Thyroid gland (tissue), 4 donors: ENCODE results near the gene CACNA1D. TPM values are rescaled to one million over a fixed set of nuclear protein-coding genes. Genes with fewer than 3 reads are reported as not detected.

Experiments
- DNase-seq, 2 donors: peaks; one replicate each; pipeline ENCODE4 v3.0.0-alpha.2; 2019
- H3K27ac ChIP-seq, 3 donors: fragments of 200-600 bp; sonication (generic); 1 replicate in 2 of 3; 2 replicates in 1 of 3; pipeline ENCODE4 v1.5.1; 2016 to 2019; ENCODE audit warnings: mild to moderate bottlenecking in 1 of 3, moderate library complexity in 1 of 3
- H3K27me3 ChIP-seq: fragments of 200-600 bp; sonication (generic); one replicate; pipeline ENCODE4 v1.5.1; 2019
- H3K36me3 ChIP-seq, 2 donors: fragments of 200-600 bp; sonication (generic); one replicate each; pipeline ENCODE4 v1.5.1; 2016 to 2019
- H3K4me1 ChIP-seq, 2 donors: fragments of 200-600 bp; sonication (generic); one replicate each; pipeline ENCODE4 v1.5.1; 2017 to 2019
- H3K4me3 ChIP-seq, 3 donors: fragments of 200-600 bp; sonication (generic); replicated peaks in 1 of 3; 1 replicate in 2 of 3; 2 replicates in 1 of 3; pipeline ENCODE4 v1.5.1; 2016; ENCODE audit warnings: mild to moderate bottlenecking in 1 of 3
- H3K9me3 ChIP-seq: fragments of 200-600 bp; sonication (generic); one replicate; pipeline ENCODE4 v1.5.1; 2017
- POLR2A ChIP-seq, 2 donors: fragments of 450-650 bp; IDR thresholded peaks; one replicate each; pipeline ENCODE4 v1.6.1; 2017; ENCODE audit warnings: antibody characterized with exemption in 2 of 2, mild to moderate bottlenecking in 2 of 2, moderate library complexity in 1 of 2
- WGBS, 2 donors: methylation state at CpG; one replicate each; pipeline ENCODE4 v1.1.5; 2017; 5-methylcytosine and 5-hydroxymethylcytosine counted together
- intact Hi-C: fragments of 100-400 bp; cut with DNase I; formaldehyde crosslinking; loops from one replicate; pipeline ENCODE4 v1.15.1; 2023
- total RNA-seq, 4 donors: library from RNA; depleted of rRNA; stranded (reverse); fragments of >200 nt; gene quantifications; one replicate each; pipeline ENCODE4 v1.2.3, GENCODE V29; 2016
- TF ChIP-seq, protein P1 (sequence below), 6 experiments: fragments of 200-600 bp in 3 of 6; fragments of 450-650 bp in 3 of 6; sonication (generic) in 3 of 6; IDR thresholded peaks; one replicate each; pipeline ENCODE4 v1.5.1; 2016 to 2019; ENCODE audit warnings: antibody characterized with exemption in 6 of 6, mild to moderate bottlenecking in 2 of 6, inconsistent platforms in 1 of 6, moderate library complexity in 1 of 6

The CACNA1D gene
- total RNA-seq, 4 donors from 2014 or later = 7.1 to 46.1 (median 27.3) TPM

DNA sequence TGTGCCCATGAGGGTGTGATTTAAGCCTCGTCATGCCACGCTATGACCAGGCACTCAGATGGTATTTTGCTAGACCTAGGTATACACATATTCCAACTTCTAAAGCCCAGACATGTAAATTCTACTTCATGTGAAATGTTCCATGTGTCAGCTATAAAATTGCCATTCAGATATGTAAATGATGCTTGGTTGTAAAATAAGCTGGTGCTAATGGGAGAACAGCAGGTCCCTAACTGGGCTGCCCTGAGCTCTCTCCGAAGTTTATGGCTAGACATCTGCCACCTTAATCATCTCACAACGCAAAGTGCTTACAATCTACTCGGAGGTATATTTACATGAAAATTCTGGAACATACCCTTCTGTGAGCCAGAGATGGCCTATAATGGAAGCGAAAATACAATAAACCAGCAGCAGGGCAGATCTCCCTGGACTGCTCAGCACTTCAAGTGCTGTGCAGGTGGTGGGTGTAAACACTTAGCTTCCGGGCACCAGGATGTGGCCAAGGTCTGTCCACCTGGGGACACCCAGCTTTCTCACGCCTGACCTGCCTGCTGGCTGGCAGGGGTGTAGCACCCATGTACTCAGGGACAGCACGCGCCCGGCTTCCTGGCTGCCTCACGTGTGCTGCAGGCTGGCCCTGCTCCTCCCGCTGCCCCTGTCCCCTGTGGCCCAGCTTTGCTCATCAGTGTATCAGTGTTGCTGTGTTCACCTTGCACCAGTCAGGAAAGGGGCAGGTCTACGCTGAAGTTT lies 269.8 kb downstream of the CACNA1D start:
- Histone ChIP-seq H3K9me3 (no peaks in the 10 kb centered on the region), H3K4me3 (no peak overlapping the region), H3K27me3 (no peaks in the 10 kb centered on the region), H3K4me1 (no peaks in the 10 kb centered on the region), H3K36me3 (no peaks in the 10 kb centered on the region), H3K27ac (no peak overlapping the region)
- TF ChIP-seq, protein P1, sequence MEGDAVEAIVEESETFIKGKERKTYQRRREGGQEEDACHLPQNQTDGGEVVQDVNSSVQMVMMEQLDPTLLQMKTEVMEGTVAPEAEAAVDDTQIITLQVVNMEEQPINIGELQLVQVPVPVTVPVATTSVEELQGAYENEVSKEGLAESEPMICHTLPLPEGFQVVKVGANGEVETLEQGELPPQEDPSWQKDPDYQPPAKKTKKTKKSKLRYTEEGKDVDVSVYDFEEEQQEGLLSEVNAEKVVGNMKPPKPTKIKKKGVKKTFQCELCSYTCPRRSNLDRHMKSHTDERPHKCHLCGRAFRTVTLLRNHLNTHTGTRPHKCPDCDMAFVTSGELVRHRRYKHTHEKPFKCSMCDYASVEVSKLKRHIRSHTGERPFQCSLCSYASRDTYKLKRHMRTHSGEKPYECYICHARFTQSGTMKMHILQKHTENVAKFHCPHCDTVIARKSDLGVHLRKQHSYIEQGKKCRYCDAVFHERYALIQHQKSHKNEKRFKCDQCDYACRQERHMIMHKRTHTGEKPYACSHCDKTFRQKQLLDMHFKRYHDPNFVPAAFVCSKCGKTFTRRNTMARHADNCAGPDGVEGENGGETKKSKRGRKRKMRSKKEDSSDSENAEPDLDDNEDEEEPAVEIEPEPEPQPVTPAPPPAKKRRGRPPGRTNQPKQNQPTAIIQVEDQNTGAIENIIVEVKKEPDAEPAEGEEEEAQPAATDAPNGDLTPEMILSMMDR (IDR thresholded peaks at IDR 0.05) = no peak
- no peak for TF ChIP-seq POLR2A (IDR thresholded peaks at IDR 0.05)
- intact Hi-C loops = no loop called here
- WGBS, 2 donors = 88 to 97% methylated on average over 7 to 14 of the region's 14 CpGs
- no peak for DNase-seq

DNA sequence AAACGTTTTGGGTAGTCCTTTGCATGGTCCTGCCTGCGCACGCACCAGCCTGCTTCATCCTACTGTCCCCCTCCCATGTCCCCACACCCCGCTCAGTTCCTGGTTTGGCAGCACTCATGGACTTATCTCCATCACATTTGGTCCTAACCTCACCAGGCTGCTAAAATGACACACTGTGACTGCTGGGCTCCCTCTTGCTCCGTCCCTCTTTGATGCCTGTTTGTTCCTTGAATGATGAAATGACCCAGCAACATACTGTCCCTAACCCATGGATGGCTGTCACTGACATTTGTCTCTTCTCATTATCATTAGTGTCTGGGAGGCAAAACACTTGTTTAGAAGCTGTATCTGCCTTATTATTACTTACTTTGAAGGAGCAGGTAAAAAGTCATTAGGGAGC lies 271.3 kb downstream of the CACNA1D start:
- Histone ChIP-seq H3K27me3 (no peaks in the 10 kb centered on the region), H3K4me3 (no peak overlapping the region), H3K9me3 (no peaks in the 10 kb centered on the region), H3K27ac (no peak overlapping the region), H3K36me3 (no peaks in the 10 kb centered on the region), H3K4me1 (no peaks in the 10 kb centered on the region)
- 87 to 90% methylated on average over 5 of the region's 5 CpGs for WGBS, 2 donors
- intact Hi-C loops = no loop called here
- no peak for DNase-seq
- TF ChIP-seq, protein P1 (IDR thresholded peaks at IDR 0.05) = no peak
- TF ChIP-seq POLR2A (IDR thresholded peaks at IDR 0.05) = no peak

DNA sequence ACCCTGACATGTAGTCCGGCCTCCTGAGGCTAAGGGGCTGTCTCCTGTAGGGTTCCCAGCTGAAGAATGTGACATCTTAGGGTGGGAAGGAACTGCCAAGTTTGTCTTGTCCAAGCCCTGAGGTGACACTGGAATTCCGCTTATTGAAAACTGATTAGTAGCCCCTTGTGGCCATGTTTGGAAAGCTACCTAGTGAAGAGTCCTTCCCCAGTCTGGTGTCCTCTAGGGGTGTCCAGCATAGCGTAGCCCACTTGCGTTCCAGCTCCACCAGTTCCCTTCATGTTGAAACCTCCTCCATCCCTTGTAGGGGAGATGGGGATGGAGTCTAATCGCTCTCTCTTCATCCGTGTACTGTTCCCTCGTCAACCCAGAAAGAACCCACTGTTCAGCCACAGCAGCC lies 272.3 kb downstream of the CACNA1D start:
- Histone ChIP-seq H3K27me3 (no peaks in the 10 kb centered on the region), H3K4me3 (no peak overlapping the region), H3K9me3 (no peaks in the 10 kb centered on the region), H3K27ac (no peak overlapping the region), H3K4me1 (no peaks in the 10 kb centered on the region), H3K36me3 (no peaks in the 10 kb centered on the region)
- TF ChIP-seq, protein P1 (IDR thresholded peaks at IDR 0.05) = no peak
- no peak for TF ChIP-seq POLR2A (IDR thresholded peaks at IDR 0.05)
- no peak for DNase-seq
- whole genome bisulfite sequencing, 2 donors = 92 to 97% methylated on average over 7 of the region's 7 CpGs
- intact Hi-C loops = no loop called here

DNA sequence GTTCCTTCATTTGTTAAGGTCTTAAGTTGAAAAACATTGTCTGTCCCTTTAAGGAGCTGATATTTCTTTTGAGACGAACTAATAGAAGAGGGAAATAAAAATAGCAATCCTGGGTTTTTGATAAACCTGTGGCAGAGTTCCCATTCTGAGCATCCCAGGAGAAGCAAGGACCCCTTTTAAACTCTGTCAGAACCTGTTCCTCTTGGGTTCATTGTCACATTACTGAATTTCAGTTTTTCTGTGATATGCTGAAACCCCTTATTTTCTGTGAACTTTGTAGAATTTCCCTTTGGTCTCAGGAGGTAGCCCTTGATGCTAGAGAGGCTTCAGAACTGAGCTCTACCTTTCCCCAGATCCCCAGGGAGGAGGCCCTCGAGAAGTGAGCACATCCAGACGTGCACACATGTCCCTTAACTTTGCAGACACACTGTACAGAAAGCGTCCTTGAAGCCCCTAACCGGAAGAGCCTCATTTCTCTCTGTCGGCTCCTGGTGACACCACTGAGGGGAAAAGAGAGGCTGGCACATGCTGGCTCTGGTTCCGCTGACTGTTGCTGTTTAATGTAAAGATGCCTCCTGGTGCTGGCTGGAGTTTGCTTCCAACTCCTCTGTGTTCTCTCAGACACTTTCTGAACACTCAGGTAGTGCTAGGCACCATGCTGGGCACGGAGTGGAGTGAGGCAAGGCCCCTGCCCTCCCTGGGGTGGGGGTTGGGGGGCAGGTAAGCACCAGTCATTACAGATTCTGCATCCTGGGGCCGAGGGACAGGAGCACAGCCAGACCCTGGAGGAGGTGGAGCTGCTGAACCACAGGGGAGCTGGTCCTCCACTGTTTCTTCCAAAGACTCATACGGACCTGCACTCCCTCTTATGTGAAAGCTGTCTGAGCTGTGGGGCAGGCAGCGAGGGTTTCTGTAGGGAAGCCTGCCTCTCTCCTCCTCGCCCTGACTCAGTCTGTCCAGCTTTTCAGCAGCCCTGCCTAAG lies 274.4 kb downstream of the CACNA1D start:
- Histone ChIP-seq H3K4me1 (peaks cover 10 to 13% of the 10 kb centered on the region in 2 donors), H3K4me3 (no peak overlapping the region), H3K36me3 (no peaks in the 10 kb centered on the region), H3K27me3 (no peaks in the 10 kb centered on the region), H3K27ac (no peak overlapping the region), H3K9me3 (no peaks in the 10 kb centered on the region)
- TF ChIP-seq POLR2A (IDR thresholded peaks at IDR 0.05) = no peak
- TF ChIP-seq, protein P1 (IDR thresholded peaks at IDR 0.05) = no peak
- WGBS, 2 donors = 65 to 71% methylated on average over 11 to 12 of the region's 12 CpGs
- intact Hi-C loops = no loop called here
- no peak for DNase-seq
